ENCODE data around the gene ANXA4.
A peak's percentile ranks its signal among the peaks of the same experiment; 100 is the strongest.
"Not testable (repeated sequence)": the region's sequence is repeated elsewhere in the genome, so short reads cannot be mapped to it uniquely, and the experiment has no call there.

The ANXA4 gene

GRCh38 chr2:69811591-69811990, 69.7 kb downstream of the ANXA4 start:
- DNase-seq, result no peak

DNA sequence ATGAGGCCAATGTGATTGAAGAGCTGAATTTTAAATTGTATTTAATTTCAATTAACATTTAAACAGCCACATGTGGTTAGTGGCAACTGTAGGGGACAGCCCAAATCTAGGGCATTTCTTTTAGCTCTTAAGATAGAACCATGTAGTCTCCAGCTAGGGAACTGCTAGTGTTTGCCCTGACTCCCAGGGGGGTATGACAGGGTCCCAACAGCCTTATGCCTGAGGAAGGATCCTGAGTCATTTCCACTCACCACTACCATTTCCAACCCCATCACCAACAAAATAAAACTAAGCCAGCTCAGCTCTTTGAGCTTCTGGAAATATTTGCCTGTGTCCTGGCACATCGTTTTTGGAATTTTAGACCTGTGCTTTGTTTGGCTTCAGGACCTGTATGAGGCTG, 73.8 kb downstream of the ANXA4 start:
- no peak for DNase-seq

GRCh38 chr2:69816923-69817542, 75.1 kb downstream of the ANXA4 start:
- peak; percentile 71 for DNase-seq

GRCh38 chr2:69817729-69818501, 76.0 kb downstream of the ANXA4 start:
- no peak for DNase-seq

DNA sequence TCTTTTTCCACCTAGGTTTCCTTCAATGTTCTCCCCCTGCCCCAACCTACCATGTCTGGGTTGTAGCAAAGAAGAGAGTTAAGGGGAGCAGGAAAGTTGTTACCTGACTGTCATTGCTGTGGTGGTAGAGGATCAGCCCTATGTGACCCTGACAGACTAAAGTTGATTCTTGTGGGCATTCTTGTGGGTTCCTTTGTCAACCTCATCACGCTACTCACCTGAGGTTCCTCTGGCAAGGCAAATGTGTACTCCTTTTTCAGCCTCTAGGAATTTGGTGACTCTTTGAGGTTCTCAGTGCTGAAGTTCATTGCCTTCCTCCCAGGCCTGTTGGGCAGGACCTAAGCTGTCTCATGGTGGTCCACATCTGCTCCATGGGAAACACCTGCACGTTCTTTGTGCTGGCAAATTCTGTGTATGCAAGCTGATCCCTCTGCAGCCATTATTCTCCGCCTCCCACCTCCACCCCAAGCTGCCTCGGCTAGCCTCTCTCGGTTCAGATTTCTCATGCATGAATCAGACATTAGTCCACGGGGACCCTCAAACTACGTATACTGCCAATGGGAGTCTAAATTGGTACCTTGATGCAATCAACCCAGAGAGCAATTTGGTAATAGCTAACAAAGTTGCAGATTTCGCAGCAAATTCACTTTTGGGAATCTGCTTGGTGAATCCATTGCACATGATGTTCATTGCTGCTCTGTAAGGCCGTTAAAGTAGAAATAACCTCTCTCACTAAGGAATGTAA, 86.0 kb downstream of the ANXA4 start:
- no peak for DNase-seq

DNA sequence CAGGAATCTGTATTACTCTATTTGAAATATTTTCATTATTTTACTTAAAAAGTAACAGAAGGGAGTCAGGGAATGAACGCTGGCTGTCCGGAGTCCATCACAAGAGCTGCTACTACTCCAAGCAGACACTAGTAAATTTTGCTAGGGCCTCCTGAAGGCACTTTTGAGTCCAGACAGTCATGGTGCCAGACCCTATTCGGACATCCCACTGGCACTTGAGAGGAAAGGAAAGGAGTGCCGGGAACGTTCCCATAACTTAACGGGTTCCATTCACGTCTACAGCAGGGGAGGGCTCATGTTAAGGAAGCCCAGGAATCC, 87.0 kb downstream of the ANXA4 start:
- no peak for DNase-seq

- peak; percentile 98 for DNase-seq
Observed at GRCh38 chr2:69829256-69830044, 87.5 kb downstream of the ANXA4 start, which contains the start of gene GMCL1. Gene GMCL1 (plus strand): TSS chr2:69829660. CDS start chr2:69829893, 233 bp downstream.

DNA sequence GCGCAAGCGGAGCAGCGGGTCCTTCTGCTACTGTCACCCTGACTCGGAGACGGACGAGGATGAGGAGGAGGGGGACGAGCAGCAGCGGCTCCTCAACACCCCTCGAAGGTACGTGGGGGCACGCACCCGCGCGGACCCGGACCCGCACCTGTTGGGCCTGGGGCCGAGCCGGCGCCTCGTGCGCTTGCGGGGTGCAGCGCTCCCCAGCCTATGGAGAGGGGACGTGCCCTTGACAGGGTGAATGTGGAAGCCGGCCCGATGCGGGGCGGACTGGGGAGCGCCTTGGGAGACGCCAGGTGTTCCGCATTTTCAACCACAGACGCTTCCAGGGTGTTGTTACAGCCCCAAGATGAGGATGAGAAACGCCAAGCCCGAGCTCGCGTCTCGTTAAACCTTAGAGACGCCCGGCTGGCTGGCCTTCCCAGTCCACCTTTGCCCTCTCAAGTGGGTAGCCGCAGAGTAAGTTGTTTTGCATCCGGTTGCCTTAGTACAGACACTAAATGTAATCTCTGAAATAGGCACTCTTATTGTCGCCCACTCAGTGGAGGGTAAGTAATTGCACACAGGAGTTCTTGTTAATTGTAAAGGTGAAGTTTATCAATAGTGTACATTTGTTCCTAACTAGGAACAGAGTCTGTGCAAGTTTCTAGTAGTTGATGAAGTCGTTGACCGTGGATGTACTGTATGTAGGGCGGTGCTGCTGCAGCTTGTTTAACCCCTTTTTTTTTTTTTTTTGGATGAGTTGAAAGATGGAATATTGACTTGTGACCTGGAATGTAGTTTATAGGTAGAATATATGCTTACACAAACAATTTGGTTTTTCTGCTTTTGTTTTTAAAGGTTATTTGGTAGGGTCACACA, 88.3 kb downstream of the ANXA4 start:
- peak; percentile 31 for DNase-seq

GRCh38 chr2:69830906-69831241, 88.9 kb downstream of the ANXA4 start:
- not testable (repeated sequence) for DNase-seq

DNA sequence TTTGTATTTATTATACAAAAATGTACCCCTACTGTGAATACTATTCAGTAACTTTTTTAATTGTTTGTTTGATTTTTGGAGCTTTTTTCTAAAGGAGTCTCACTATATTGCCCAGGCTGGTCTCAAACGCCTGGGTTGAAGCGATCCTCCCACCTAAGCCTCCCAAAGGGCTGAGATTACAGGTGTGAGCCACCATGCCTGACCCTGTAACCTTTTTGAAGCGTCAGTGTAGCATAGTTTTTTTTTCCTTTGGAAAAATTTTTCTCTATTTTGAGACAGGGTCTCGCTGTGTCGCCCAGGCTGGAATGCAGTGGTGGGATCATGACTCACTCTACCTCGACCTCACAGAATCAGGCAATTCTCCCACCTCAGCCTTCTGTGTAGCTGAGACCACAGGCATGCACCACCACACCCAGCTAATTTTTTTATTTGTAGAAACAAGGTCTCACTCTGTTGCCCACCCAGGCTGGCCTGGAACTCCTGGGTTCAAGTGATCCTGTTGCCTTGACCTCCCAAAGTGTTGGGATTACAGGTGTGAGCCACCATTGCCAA, 89.5 kb downstream of the ANXA4 start:
- no peak for DNase-seq

GRCh38 chr2:69833752-69834151, 91.8 kb downstream of the ANXA4 start:
- no peak for DNase-seq

GRCh38 chr2:69835666-69836065, 93.7 kb downstream of the ANXA4 start:
- no peak for DNase-seq

DNA sequence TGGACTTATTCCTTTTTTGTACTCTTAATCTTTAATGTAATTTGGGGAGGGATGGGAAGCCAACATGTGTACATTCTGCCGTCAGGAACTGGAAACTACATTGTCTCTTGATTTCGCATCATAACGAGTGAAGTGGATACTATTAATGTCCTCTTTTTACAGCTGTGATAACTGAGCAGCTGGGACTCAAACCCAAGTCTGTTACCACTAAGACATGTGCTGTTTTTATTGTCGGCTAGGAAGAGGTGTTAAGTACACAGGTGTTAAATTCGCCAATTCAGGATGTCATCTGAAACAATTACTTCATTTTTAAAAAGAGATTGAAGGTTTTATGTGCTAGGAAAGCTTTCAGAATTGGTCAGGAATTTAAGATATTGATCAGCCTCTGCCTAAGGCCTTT, 94.4 kb downstream of the ANXA4 start:
- no peak for DNase-seq

DNA sequence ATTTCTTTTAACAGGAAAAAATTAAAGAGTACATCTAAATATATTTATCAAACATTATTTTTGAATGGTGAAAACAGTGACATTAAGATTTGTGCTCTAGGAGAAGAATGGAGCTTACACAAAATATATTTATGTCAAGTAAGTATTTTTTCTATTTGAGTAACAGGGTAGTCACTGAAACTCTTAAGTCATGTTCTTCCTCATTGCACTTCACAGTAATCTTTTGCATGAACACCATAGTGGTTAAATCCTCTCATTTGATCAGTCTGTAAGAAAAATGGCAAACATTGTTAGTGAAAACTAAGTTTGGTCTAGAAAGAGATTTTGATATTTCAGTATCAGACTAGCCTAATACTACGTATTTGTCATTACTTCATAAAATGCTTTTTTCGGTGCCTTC, 95.6 kb downstream of the ANXA4 start:
- no peak for DNase-seq

GRCh38 chr2:69843993-69844392, 102.1 kb downstream of the ANXA4 start:
- DNase-seq, result no peak

- no peak for DNase-seq
Observed at GRCh38 chr2:69844560-69844959, 102.6 kb downstream of the ANXA4 start.

GRCh38 chr2:69846182-69847067, 104.5 kb downstream of the ANXA4 start:
- DNase-seq, result no peak

GRCh38 chr2:69847068-69847828, 105.3 kb downstream of the ANXA4 start:
- DNase-seq, result no peak

DNA sequence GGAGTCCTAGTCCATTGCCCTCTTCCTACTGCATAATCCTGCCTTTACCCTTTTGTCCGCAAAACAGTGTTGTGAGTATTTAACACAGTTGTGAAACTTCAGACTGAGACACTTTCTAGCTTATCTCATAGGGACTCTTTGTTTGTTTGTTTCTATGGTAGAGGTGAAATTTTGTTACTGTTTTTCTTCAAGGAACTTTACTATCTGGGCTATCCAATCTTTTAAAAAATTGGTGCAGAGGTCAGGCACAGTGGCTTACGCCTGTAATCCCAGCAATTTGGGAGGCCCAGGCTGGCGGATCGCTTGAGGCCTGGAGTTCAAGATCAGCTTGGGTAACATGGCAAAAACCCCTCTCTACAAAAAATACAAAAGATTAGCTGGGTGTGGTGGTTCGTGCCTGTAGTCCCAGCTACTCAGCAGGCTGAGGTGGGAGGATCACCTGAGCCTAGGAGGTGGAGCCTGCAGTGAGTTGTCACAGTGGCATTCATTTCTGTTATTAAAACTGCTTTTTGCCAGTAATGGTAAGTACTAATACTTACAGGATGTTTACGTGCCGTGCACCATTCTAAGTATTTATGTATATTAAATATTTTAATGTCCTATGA, 106.4 kb downstream of the ANXA4 start:
- DNase-seq, result no peak

- DNase-seq, result no peak
Observed at GRCh38 chr2:69858261-69858660, 116.3 kb downstream of the ANXA4 start.
